GM12872 (cell line): ENCODE data around the gene SOWAHA.

Source experiments
- TF ChIP-seq, protein P1 (sequence below): IDR thresholded peaks from 3 replicates; pipeline ENCODE4 v1.5.1; 2011; ENCODE audit warnings: low read depth, mild to moderate bottlenecking, low read length, moderate library complexity; ENCODE audit not compliant: insufficient read depth

The SOWAHA gene

DNA sequence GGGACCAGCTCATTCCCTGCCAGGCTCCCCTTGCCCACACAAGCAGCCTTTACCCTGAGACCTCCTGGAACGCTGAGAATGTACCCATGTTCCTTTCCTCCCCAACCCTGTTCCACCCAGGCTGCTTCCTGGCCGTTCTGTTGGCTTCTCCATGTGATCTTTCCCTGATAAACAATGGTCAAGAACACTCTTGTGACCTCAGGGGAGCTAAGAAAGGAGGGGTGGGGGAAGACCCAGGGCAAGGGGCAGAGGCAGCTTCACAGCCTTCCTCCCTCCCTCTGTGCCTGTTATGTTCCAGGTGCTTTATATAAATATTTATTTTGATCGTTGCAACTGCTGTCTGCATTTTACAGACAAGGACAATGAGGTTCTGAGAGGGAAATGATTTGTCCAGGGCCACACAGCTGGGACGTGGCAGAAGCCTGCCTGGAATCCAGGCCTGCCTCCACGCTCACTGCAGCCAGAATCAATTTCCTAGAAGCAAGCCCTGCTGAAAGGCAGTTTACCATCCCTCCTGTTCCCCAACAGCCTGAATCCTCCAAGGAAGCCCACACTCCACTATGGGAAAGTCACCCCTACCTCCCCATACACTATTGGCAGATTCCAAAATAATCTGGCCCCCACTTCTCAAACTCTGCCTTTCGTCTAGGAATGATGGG, 13.5 kb downstream of the SOWAHA start:
- TF ChIP-seq, protein P1, sequence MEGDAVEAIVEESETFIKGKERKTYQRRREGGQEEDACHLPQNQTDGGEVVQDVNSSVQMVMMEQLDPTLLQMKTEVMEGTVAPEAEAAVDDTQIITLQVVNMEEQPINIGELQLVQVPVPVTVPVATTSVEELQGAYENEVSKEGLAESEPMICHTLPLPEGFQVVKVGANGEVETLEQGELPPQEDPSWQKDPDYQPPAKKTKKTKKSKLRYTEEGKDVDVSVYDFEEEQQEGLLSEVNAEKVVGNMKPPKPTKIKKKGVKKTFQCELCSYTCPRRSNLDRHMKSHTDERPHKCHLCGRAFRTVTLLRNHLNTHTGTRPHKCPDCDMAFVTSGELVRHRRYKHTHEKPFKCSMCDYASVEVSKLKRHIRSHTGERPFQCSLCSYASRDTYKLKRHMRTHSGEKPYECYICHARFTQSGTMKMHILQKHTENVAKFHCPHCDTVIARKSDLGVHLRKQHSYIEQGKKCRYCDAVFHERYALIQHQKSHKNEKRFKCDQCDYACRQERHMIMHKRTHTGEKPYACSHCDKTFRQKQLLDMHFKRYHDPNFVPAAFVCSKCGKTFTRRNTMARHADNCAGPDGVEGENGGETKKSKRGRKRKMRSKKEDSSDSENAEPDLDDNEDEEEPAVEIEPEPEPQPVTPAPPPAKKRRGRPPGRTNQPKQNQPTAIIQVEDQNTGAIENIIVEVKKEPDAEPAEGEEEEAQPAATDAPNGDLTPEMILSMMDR: no peak

- TF ChIP-seq, protein P1: no peak
Measured at GRCh38 chr5:132827943-132828673, 15.0 kb downstream of the SOWAHA start.

- TF ChIP-seq, protein P1: no peak
Measured at GRCh38 chr5:132828846-132829494, 15.9 kb downstream of the SOWAHA start.

DNA sequence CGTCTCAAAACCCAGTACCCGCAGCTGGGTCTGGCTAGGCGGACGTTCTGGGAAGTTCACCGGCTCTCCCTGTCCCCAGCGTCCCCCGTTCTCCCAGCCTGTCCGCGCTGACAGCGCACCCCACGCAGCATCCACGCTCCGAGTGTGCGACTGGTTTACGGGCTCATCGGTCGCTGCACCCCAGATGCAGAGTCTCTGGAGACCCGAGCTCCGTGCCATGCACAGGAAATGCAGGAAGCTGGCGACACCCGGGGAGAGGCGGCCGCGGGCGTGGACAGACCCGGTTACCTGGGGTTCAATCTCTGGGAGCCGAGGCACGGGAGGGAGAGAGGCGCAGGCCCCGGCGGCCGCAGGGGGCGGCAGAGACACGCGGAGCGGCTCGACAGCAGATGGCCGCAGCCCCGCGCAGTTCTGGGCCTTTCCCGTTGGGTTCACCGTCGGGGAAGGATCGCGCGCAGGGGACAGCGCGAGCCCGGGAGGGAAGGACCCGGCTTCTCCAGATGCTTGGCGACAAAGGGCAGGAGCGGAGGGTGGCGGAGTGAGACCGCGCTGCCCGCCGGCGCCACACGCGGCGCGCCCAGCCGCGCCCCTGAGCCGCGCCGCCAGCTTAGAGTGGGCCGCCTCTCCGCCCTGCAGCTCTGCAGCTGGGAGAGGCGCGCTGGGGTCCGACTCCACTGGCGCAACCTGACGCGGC, 16.8 kb downstream of the SOWAHA start:
- TF ChIP-seq, protein P1: peak; percentile 91

DNA sequence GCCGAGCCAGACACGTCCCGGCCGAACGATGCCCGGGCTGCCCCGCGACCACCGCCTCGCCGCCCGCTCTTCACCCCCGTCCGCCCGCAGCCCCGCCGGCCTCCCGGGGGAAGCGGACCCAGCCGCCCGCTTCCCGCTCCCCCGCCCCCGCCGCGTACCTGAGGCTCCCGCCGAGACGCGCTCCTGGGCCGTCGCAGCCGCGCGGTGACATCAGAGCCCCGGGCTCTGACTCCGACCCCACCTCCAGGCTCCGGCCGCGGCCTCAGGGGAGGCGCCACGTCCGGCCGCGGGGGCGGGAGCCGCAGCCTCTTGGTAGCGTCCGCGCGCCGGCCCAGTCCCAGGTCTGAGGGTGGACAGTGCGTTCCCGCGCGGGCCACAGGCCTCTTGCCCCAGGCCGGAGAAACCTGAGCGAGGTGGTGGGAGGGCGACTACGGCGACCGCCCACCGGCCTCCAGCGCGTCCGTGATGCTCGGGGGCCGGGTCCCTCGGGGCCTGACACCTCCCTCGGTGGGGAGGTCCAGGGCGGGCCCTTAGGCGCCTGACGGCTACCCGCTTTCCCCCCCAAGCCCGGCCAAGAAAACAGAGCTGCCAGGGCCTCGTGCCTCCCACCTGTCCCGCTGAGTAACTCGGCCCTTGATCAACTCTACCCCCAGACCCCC, 17.5 kb downstream of the SOWAHA start, which contains the start of gene SHROOM1:
Gene SHROOM1 (minus strand): TSS at position 212 of the 659 bp plus-strand sequence. CDS start 4,507 bp downstream, outside the sequence.
- TF ChIP-seq, protein P1: no peak

- TF ChIP-seq, protein P1: no peak
Measured at GRCh38 chr5:132831095-132831860, 18.2 kb downstream of the SOWAHA start.
